Nephron progenitor cell (in vitro differentiated cells): ENCODE results near the gene ASS1.

Source experiments
- DNase-seq: peaks from one replicate; pipeline ENCODE4 v3.0.0; 2021
- H3K27ac Mint-ChIP-seq: 2 replicates; pipeline ENCODE4 v1.8.0; 2021; ENCODE audit warnings: mild to moderate bottlenecking, moderate library complexity, mixed read lengths
- H3K27me3 Mint-ChIP-seq: 2 replicates; pipeline ENCODE4 v1.8.0; 2021; ENCODE audit warnings: mild to moderate bottlenecking, low read depth, mixed read lengths; ENCODE audit not compliant: poor library complexity
- H3K36me3 Mint-ChIP-seq: 2 replicates; pipeline ENCODE4 v1.8.0; 2021; ENCODE audit warnings: low read depth, mixed read lengths
- H3K4me1 Mint-ChIP-seq: 2 replicates; pipeline ENCODE4 v1.8.0; 2021; ENCODE audit warnings: mixed read lengths
- H3K4me3 Mint-ChIP-seq: 2 replicates; pipeline ENCODE4 v1.8.0; 2021; ENCODE audit warnings: mild to moderate bottlenecking, moderate library complexity, mixed read lengths
- H3K9me3 Mint-ChIP-seq: 2 replicates; pipeline ENCODE4 v1.8.0; 2021; ENCODE audit warnings: mild to moderate bottlenecking, moderate library complexity, mixed read lengths
- TF ChIP-seq, protein P1 (sequence below): fragments of 200-600 bp; sonication (generic); IDR thresholded peaks from 2 replicates; pipeline ENCODE4 v1.5.0; 2021; ENCODE audit warnings: antibody characterized with exemption

Gene ASS1

GRCh38 chr9:130421802-130422276, 22.9 kb upstream of the ASS1 start:
- H3K4me1 Mint-ChIP-seq = peaks cover 33% of the 10 kb centered on the region
- DNase-seq = no peak
- peaks cover 9% of the 10 kb centered on the region for H3K9me3 Mint-ChIP-seq
- H3K27me3 Mint-ChIP-seq = peaks cover 55% of the 10 kb centered on the region
- H3K4me3 Mint-ChIP-seq = no peak overlapping the region
- H3K27ac Mint-ChIP-seq = no peak overlapping the region
- TF ChIP-seq, protein P1, sequence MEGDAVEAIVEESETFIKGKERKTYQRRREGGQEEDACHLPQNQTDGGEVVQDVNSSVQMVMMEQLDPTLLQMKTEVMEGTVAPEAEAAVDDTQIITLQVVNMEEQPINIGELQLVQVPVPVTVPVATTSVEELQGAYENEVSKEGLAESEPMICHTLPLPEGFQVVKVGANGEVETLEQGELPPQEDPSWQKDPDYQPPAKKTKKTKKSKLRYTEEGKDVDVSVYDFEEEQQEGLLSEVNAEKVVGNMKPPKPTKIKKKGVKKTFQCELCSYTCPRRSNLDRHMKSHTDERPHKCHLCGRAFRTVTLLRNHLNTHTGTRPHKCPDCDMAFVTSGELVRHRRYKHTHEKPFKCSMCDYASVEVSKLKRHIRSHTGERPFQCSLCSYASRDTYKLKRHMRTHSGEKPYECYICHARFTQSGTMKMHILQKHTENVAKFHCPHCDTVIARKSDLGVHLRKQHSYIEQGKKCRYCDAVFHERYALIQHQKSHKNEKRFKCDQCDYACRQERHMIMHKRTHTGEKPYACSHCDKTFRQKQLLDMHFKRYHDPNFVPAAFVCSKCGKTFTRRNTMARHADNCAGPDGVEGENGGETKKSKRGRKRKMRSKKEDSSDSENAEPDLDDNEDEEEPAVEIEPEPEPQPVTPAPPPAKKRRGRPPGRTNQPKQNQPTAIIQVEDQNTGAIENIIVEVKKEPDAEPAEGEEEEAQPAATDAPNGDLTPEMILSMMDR = no peak
- peaks cover 6% of the 10 kb centered on the region for H3K36me3 Mint-ChIP-seq

- Mint-ChIP-seq H3K27me3 (peaks cover 50% of the 10 kb centered on the region), H3K36me3 (peaks cover 6% of the 10 kb centered on the region), H3K9me3 (peaks cover 9% of the 10 kb centered on the region), H3K4me3 (no peak overlapping the region), H3K4me1 (peaks cover 36% of the 10 kb centered on the region), H3K27ac (no peak overlapping the region)
- TF ChIP-seq, protein P1 = no peak
- DNase-seq = no peak
Observed at GRCh38 chr9:130422546-130422945, 22.2 kb upstream of the ASS1 start.

DNA sequence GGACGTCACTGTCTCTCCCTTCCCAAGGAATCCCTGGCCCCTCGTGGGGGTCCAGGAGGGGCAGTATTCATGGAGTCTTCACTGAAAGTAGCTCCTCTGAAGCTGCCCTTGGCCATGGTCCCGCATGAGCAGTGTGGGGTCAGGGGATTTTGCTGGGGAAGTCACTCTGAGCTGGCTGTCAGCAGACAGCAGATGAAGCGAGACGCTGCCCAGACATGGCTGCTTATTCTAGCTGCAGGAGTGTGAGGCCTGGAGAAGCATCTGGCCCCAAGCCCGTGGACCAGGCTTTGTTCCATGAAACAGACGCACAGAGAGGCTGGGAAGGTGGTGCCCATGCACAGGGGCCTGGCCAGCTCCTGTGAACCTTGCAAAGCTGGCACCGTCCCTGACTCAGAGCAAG, 21.5 kb upstream of the ASS1 start:
- Mint-ChIP-seq H3K36me3 (peaks cover 6% of the 10 kb centered on the region), H3K9me3 (peaks cover 9% of the 10 kb centered on the region), H3K4me1 (peaks cover 44% of the 10 kb centered on the region), H3K27me3 (peaks cover 42% of the 10 kb centered on the region), H3K27ac (no peak overlapping the region), H3K4me3 (no peak overlapping the region)
- DNase-seq = no peak
- TF ChIP-seq, protein P1 = no peak

DNA sequence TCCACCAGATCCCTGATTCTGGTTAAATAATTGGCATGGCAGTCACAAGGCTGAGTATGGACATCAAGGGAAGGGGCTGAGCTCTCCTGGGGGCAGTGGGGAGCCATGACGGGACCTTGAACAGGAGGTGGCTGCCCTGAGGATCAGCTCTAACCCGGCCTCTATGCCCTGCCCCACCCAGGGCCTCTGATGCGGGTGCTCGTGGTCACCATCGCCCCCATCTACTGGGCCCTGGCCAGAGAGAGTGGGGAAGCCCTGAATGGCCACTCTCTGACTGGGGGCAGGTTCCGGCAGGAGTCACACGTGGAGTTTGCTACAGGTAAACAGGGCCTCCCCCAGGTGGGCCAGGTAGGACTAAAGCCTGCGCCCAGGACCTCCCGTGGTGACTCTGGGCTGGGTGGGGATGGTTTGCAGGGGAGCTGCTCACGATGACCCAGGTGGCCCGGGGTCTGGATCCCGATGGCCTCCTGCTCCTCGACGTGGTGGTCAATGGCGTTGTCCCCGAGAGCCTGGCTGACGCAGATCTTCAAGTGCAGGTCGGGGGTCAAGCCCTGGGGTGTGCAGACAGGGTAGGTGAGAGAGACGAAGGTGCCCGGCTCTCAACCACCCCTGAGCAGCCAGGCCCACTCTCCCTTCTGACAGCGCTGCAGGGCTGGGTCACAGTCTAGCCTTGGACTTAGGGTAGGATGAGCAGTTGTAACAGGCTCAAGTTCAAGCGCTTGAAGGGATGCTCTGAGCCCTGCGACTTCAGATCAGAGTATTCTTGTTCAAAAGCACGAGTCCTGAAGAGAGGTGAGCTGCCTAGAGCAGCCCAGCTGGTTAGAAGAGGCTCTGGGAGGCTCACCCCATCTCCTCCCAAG, 19.9 kb upstream of the ASS1 start:
- H3K4me1 Mint-ChIP-seq = peaks cover 57% of the 10 kb centered on the region

DNA sequence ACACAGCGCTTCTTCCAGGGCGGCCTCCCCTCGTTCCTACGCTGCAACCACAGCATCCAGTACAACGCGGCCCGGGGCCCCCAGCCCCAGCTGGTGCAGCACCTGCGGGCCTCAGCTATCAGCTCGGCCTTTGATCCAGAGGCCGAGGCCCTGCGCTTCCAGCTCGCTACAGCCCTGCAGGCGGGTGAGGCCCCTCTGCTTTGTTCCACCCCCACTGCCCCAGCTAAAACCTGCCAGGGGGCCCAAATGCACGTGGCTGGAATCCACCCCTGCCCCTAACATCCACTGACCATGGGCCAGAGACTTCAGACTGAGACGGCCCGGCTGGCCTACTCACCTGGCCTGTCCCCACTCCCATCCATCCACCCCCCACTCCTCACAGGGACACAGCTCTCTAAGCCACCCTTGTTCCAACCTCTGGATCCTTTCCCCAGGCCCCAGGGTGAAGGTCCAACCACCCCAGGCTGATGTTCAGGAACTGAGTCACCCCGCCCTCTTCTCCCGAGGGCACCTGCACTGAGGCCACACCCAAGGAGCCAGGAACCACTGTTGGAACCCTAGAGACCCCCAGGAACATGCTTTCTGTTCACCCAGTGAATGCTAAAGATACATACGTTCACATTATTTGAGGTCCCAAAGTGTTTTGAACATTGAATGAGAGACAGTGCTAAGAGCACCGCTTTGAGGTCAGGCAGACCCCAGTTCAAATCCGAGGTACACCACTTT, 18.9 kb upstream of the ASS1 start:
- no peak overlapping the region for H3K4me3 Mint-ChIP-seq
- H3K4me1 Mint-ChIP-seq = peaks cover 60% of the 10 kb centered on the region
- no peak for DNase-seq
- H3K27ac Mint-ChIP-seq = no peak overlapping the region
- H3K36me3 Mint-ChIP-seq = no peaks in the 10 kb centered on the region
- peaks cover 4% of the 10 kb centered on the region for H3K9me3 Mint-ChIP-seq
- peaks cover 22% of the 10 kb centered on the region for H3K27me3 Mint-ChIP-seq
- TF ChIP-seq, protein P1 = no peak

More for the DNA sequence above, 19.9 kb upstream of the ASS1 start:
- H3K27ac Mint-ChIP-seq = no peak overlapping the region
- H3K9me3 Mint-ChIP-seq = peaks cover 3% of the 10 kb centered on the region
- no peak overlapping the region for H3K4me3 Mint-ChIP-seq
- H3K27me3 Mint-ChIP-seq = peaks cover 28% of the 10 kb centered on the region
- DNase-seq = no peak
- peaks cover under 1% of the 10 kb centered on the region for H3K36me3 Mint-ChIP-seq
- TF ChIP-seq, protein P1 = no peak
